GM18507 (cell line): ENCODE data around the gene DOHH.
"Not testable (repeated sequence)": the region's sequence is repeated elsewhere in the genome, so short reads cannot be mapped to it uniquely, and the experiment has no call there.

Experiments
- DNase-seq: peaks from one replicate; pipeline ENCODE4 v3.0.0; 2011; ENCODE audit warnings: low read depth; ENCODE audit not compliant: insufficient read length; ENCODE audit errors: extremely low spot score
- FAIRE-seq: peaks from 2 replicates; lab custom pipeline; 2011; peaks lifted over from hg19 to GRCh38; lab: Jason Lieb, UNC

The DOHH gene

GRCh38 chr19:3535563-3535965, 35.1 kb upstream of the DOHH start:
- FAIRE-seq, result no peak
- DNase-seq, result no peak

- no peak for FAIRE-seq
- DNase-seq, result no peak
Observed at GRCh38 chr19:3535235-3535535, 34.7 kb upstream of the DOHH start.

GRCh38 chr19:3534375-3535234, 34.1 kb upstream of the DOHH start:
- DNase-seq (no peak), FAIRE-seq (no peak)

GRCh38 chr19:3533563-3534216, 33.2 kb upstream of the DOHH start:
- DNase-seq (no peak), FAIRE-seq (no peak)

GRCh38 chr19:3533033-3533432, 32.6 kb upstream of the DOHH start:
- DNase-seq (no peak), FAIRE-seq (no peak)

- FAIRE-seq, result no peak
- DNase-seq, result no peak
Observed at GRCh38 chr19:3532154-3532786, 31.8 kb upstream of the DOHH start.

- FAIRE-seq (no peak), DNase-seq (no peak)
Observed at GRCh38 chr19:3531716-3532115, 31.2 kb upstream of the DOHH start.

- no peak for FAIRE-seq
Observed at GRCh38 chr19:3530389-3530788, 29.9 kb upstream of the DOHH start.

GRCh38 chr19:3529299-3529698, 28.8 kb upstream of the DOHH start:
- not testable (repeated sequence) for FAIRE-seq, DNase-seq

More at GRCh38 chr19:3530389-3530788, 29.9 kb upstream of the DOHH start:
- no peak for DNase-seq

GRCh38 chr19:3528539-3529211, 28.2 kb upstream of the DOHH start:
- FAIRE-seq, result no peak
- no peak for DNase-seq

- FAIRE-seq (no peak), DNase-seq (no peak)
Observed at GRCh38 chr19:3528080-3528479, 27.6 kb upstream of the DOHH start.

- no peak for FAIRE-seq
Observed at GRCh38 chr19:3527238-3527910, 26.9 kb upstream of the DOHH start.

GRCh38 chr19:3526507-3527237, 26.2 kb upstream of the DOHH start:
- no peak for FAIRE-seq
- no peak for DNase-seq

More at GRCh38 chr19:3527238-3527910, 26.9 kb upstream of the DOHH start:
- no peak for DNase-seq

- FAIRE-seq (no peak), DNase-seq (no peak)
Observed at GRCh38 chr19:3524904-3525451, 24.5 kb upstream of the DOHH start.

- DNase-seq, result no peak
- FAIRE-seq, result no peak
Observed at GRCh38 chr19:3524078-3524842, 23.8 kb upstream of the DOHH start.

- DNase-seq (no peak), FAIRE-seq (no peak)
Observed at GRCh38 chr19:3523361-3524077, 23.0 kb upstream of the DOHH start.
